Parathyroid adenoma (tissue), 2 donors: ENCODE results near the gene PLP2.

Experiments used
- H2AFZ ChIP-seq: fragments of 300-600 bp; sonication (generic); one replicate; pipeline ENCODE4 v1.7.0; 2017; ENCODE audit warnings: antibody characterized with exemption, mild to moderate bottlenecking
- H3K27ac ChIP-seq: fragments of 300-600 bp; sonication (generic); one replicate; pipeline ENCODE4 v1.7.0; 2017
- H3K27me3 ChIP-seq: fragments of 300-600 bp; sonication (generic); one replicate; pipeline ENCODE4 v1.7.0; 2017; ENCODE audit warnings: low read length; ENCODE audit not compliant: control insufficient read depth, insufficient read depth
- H3K36me3 ChIP-seq: fragments of 300-600 bp; sonication (generic); one replicate; pipeline ENCODE4 v1.7.0; 2017; ENCODE audit warnings: low read length; ENCODE audit not compliant: control insufficient read depth, insufficient read depth
- H3K4me1 ChIP-seq: fragments of 300-600 bp; sonication (generic); one replicate; pipeline ENCODE4 v1.7.0; 2017; ENCODE audit warnings: control low read depth
- H3K4me2 ChIP-seq: fragments of 300-600 bp; sonication (generic); one replicate; pipeline ENCODE4 v1.7.0; 2017; ENCODE audit warnings: low read length
- H3K4me3 ChIP-seq: fragments of 300-600 bp; sonication (generic); one replicate; pipeline ENCODE4 v1.7.0; 2017; ENCODE audit warnings: low read depth, low read length
- H3K79me2 ChIP-seq: fragments of 300-600 bp; sonication (generic); one replicate; pipeline ENCODE4 v1.7.0; 2017; ENCODE audit warnings: control low read depth
- H3K9ac ChIP-seq: fragments of 300-600 bp; sonication (generic); one replicate; pipeline ENCODE4 v1.7.0; 2017; ENCODE audit warnings: mild to moderate bottlenecking
- H3K9me3 ChIP-seq: fragments of 300-600 bp; sonication (generic); one replicate; pipeline ENCODE4 v1.7.0; 2017; ENCODE audit warnings: low read length; ENCODE audit not compliant: control insufficient read depth
- CTCF ChIP-seq: fragments of 300-600 bp; sonication (generic); IDR thresholded peaks from one replicate; pipeline ENCODE4 v1.7.0; 2017; ENCODE audit warnings: antibody characterized with exemption, mild to moderate bottlenecking
- donor health status: primary hyperparathyroidism.

PLP2 gene

GRCh38 chrX:49155243-49155899 lies 16.3 kb upstream of the PLP2 start:
- peak overlapping the region; percentile 83 for H3K4me3 ChIP-seq
- no peaks in the 10 kb centered on the region for H3K27me3 ChIP-seq
- H3K27ac ChIP-seq: peak overlapping the region; percentile 98
- H3K36me3 ChIP-seq: no peaks in the 10 kb centered on the region
- H3K4me1 ChIP-seq: no peaks in the 10 kb centered on the region
- H2AFZ ChIP-seq: peak overlapping the region; percentile 79
- H3K9ac ChIP-seq: no peak overlapping the region
- H3K4me2 ChIP-seq: peak overlapping the region; percentile 84
- H3K79me2 ChIP-seq: no peaks in the 10 kb centered on the region
- no peak for TF ChIP-seq CTCF
- H3K9me3 ChIP-seq: no peaks in the 10 kb centered on the region

GRCh38 chrX:49155900-49156837 lies 15.5 kb upstream of the PLP2 start:
- peak overlapping the region; percentile 83 for H3K4me3 ChIP-seq
- H3K27me3 ChIP-seq: no peaks in the 10 kb centered on the region
- no peaks in the 10 kb centered on the region for H3K9me3 ChIP-seq
- no peak overlapping the region for H3K9ac ChIP-seq
- TF ChIP-seq CTCF: peak; percentile 83
- peak overlapping the region; percentile 84 for H3K4me2 ChIP-seq
- H3K4me1 ChIP-seq: no peaks in the 10 kb centered on the region
- H3K36me3 ChIP-seq: no peaks in the 10 kb centered on the region
- no peaks in the 10 kb centered on the region for H3K79me2 ChIP-seq
- peak overlapping the region; percentile 98 for H3K27ac ChIP-seq
- H2AFZ ChIP-seq: peak overlapping the region; percentile 79

- Histone ChIP-seq H3K9ac (no peak overlapping the region), H3K79me2 (no peaks in the 10 kb centered on the region), H3K27me3 (no peaks in the 10 kb centered on the region), H3K4me2 (no peak overlapping the region), H2AFZ (no peak overlapping the region), H3K4me1 (no peaks in the 10 kb centered on the region), H3K9me3 (no peaks in the 10 kb centered on the region), H3K4me3 (no peak overlapping the region), H3K36me3 (no peaks in the 10 kb centered on the region), H3K27ac (no peak overlapping the region)
- TF ChIP-seq CTCF: no peak
Observed at GRCh38 chrX:49157194-49157593, 14.5 kb upstream of the PLP2 start.

- Histone ChIP-seq H3K79me2 (no peaks in the 10 kb centered on the region), H3K4me1 (no peaks in the 10 kb centered on the region), H3K36me3 (no peaks in the 10 kb centered on the region), H3K27ac (no peak overlapping the region), H3K4me3 (no peak overlapping the region), H3K4me2 (no peak overlapping the region), H3K9me3 (no peaks in the 10 kb centered on the region), H3K27me3 (no peaks in the 10 kb centered on the region), H2AFZ (no peak overlapping the region), H3K9ac (no peak overlapping the region)
- no peak for TF ChIP-seq CTCF
Observed at GRCh38 chrX:49160908-49161307, 10.8 kb upstream of the PLP2 start.
